Uterus (tissue), 2 donors: ENCODE data around the gene ATL2.

Source experiments
- POLR2A ChIP-seq, 2 donors: fragments of 450-650 bp; IDR thresholded peaks; one replicate each; pipeline ENCODE4 v1.6.1; 2016; ENCODE audit warnings: antibody characterized with exemption in 2 of 2, mild to moderate bottlenecking in 1 of 2, moderate library complexity in 1 of 2
- TF ChIP-seq, protein P1 (sequence below), 4 experiments: fragments of 200-600 bp in 2 of 4; fragments of 450-650 bp in 2 of 4; sonication (generic) in 2 of 4; IDR thresholded peaks; one replicate each; pipeline ENCODE4 v1.5.1; 2016 to 2019; ENCODE audit warnings: antibody characterized with exemption in 4 of 4, mild to moderate bottlenecking in 2 of 4, moderate library complexity in 1 of 4

GRCh38 chr2:38381381-38382143 lies 4.5 kb upstream of the ATL2 start:
- TF ChIP-seq, protein P1, sequence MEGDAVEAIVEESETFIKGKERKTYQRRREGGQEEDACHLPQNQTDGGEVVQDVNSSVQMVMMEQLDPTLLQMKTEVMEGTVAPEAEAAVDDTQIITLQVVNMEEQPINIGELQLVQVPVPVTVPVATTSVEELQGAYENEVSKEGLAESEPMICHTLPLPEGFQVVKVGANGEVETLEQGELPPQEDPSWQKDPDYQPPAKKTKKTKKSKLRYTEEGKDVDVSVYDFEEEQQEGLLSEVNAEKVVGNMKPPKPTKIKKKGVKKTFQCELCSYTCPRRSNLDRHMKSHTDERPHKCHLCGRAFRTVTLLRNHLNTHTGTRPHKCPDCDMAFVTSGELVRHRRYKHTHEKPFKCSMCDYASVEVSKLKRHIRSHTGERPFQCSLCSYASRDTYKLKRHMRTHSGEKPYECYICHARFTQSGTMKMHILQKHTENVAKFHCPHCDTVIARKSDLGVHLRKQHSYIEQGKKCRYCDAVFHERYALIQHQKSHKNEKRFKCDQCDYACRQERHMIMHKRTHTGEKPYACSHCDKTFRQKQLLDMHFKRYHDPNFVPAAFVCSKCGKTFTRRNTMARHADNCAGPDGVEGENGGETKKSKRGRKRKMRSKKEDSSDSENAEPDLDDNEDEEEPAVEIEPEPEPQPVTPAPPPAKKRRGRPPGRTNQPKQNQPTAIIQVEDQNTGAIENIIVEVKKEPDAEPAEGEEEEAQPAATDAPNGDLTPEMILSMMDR (IDR thresholded peaks at IDR 0.05), result no peak
- no peak for TF ChIP-seq POLR2A (IDR thresholded peaks at IDR 0.05)
